ENCODE measurements around the gene SPPL2B.

SPPL2B gene

DNA sequence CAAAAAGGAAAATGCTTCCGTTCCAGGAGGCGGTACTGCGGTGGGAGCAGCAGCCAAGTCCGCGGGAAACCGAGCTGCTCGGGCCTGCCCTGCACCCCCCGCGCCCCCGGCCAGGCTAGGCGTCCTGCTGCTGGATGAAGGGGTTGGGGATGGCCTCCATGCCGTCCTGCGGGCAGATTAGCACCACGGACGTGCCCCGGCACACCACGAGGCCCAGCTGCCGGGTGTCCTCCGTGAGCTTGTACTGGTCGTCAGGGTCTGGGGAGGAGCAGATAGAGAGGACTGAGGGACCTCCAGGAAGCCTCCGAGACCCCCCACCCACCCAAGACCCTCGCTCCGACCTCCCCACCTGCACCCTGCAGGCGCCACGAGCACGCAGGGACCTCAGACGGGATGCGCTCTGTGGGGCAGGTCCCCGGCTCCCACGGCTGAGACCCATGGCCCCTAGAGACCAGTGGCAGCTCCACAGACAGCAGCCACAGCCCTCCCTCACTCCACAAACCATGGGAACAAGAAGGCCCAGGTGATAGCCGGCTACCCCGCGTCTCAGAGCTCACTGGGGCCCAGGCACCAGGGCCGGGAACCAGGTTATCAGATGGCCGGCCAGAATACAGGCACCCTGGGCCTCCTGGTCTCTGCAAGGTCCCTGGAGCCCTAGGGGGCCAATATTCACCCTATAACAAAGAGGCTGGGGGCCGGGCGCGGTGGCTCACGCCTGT is 6.8 kb upstream of the SPPL2B start:
- DNase-seq (ENCODE audit: low spot score) = no peak

DNA sequence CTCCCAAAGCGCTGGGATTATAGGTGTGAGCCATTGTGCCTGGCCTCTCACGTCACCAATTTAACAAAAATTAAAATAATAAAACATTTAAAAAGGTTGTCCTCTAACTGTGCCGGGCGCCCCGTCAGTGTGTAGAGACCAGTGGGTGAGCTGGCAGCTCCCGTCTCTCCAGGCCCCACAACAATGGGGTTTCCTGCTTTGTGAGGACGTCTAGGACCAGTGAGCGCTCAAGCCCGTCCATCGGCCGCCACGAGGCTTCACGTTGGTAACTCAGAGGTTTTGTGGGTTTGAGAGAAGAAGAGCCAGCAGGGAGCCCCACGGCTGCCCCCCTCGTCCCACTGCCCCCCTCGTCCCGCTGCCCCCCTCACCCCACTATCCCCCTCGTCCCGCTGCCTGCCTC is 4.8 kb upstream of the SPPL2B start:
- no peak for DNase-seq (ENCODE audit: low spot score)

DNA sequence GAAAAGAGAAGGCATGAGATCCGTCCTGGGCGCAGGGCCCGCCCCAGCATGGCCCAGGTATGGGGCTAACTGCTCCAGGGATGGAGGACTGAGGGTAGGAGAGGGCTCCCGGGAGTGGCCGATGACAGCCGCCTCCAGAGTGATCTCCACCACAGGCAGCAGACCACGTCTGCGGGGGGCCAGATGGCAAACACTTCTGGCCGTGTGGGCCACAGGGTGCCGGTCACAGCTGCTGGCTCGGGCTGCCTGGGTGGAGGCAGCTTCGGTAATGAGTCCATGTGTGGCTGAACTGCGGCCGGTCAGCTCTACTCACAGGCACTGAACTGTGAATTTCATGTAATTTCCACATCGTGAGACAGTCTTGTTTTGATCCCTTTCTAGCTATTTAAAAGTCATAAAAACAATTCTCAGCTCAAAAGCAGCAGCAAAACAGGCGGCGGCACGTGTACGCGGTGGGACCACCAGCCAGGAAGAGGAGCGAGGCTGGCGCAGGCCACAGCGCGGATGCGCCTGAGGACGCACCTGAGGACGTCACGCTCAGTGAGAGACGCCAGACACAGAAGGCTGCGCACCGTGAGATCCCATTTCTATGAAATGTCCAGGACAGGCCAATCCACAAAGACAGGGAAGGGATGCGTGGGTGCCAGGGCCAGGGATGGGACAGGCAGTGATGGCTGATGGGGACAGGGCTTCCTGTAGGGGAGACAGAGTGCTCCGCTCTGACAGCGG is 4.1 kb upstream of the SPPL2B start:
- DNase-seq (ENCODE audit: low spot score) = no peak

DNA sequence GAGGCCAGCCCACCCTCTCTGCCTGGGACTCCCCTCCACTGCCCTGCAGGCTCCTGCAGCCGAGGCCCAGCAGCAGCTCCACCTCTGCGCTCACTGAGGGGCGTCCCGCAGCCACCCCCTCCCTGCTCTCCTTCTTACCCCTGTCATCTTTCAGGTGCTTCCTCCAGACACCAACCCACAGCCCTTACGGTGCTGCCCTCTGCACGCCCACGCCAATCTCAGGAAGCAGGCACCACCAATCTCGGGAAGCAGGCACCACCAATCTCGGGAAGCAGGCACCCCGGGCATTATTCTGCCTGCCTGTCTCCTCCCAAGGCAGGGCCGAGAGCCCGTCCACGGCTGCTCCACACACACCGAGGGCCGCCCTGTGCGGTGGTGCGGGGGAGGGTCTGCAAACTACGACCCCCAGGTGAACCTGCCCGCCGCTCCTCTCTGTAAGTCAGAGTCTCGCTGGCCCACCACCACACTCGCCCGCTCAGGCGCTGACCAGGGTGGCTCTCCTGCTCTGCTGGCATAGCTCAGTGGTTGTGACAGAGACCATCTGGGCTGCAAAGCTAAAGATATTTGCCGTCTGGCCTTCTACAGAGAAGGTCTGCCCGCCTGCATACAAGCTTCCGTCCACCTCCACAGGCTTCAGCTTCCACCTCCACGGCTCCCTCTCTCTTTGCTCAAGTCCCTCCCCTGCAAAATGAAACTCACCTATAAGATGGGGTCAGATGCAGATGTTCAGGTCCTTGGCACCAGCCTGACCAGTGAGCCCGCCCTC is 3.0 kb upstream of the SPPL2B start:
- no peak for DNase-seq (ENCODE audit: low spot score)

DNA sequence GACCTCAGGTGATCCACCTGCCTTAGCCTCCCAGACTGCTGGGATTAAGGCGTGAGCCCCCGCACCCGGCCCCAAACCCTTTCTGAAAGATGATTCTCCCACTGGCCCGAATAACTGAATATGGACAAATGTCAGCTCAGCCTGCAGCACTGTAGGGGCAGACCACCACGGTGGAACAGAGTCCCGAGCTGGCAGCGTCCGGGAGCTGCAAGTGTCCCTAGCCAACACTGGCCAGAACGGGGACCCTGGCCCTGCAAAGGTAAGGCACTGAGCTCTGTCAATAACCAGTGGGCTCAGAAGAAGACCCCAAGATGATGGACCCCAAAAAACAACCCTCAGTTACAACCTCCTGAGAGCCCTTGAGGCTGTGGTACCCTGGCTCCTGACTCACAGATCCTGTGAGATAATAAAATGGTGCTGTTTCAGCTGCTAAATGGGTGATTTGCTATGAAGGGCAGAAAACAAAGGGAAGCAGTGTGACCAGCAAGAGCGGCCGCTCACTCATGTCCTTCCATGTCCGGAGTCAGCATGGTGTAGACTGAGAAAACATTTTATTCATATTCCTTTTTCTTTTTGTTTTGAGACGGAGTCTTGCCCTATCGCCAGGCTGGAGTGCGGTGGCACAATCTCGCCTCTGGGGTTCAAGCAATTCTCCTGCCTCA is 1.7 kb upstream of the SPPL2B start:
- no peak for DNase-seq (ENCODE audit: low spot score)

DNA sequence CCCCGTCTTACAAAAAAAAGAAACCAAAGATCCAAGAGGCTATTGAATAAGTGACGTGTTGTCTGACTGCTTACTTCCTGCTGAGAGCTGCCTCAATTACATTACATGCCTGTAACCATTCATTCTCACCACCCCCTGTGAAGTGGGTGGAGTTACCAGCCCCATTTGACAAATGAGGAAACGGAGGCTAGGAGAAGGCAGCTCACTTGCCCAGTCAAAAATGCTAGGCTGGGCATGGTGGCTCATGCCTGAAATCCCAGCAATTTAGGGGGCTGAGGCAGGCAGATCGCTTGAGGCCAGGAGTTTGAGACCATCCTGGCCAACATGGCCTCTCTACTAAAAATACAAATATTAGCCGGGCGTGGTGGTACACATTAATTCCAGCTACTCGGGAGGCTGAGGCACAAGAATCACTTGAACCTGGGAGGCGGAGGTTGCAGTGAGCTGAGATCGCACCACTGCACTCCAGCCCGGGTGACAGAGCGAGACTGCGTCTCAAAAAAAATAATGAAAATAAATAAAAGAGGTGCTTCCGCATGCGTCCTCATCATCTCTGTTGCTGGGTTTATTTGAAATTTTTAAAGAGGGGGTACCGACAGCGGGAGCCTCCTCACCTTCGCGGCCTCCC is 597 bp upstream of the SPPL2B start:
- DNase-seq (ENCODE audit: low spot score) = peak; percentile 93

DNA sequence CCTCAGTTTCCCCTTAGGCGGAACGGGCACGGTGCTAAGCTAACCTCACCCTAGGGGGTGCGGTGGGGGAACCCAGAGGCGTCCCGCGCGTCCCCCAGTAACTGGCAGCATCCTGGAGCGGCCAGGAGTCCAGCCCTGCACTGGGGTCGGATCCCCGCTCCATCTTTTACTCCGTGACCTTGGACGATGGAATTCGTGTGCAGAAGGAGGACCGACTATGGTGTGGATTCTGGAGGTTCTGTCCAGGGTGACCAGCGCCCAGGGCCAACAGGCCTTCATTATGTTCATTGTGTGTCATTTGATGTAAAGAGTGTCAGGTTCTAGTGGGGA is 630 bp downstream of the SPPL2B start:
- DNase-seq (ENCODE audit: low spot score) = no peak

DNA sequence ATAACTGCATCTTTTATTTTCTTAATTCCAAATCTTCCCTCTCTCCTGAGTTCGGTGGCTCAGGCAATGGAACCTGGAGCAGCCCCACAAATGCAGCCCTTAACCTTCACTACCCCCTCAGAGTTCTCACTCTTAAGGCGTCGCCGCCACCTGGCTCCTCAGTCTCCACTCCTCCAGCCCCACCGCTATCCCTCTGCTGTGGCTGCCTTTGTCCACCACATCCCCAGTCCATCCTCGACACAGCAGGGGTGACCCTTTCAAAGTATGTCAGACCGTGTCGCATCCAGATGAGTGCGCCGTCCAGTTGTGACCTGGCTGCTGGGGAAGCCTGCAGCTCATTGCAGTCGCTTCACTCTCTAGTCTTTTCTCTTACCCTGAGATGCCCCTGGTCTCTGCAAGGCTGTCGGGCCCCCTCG is 1.0 kb downstream of the SPPL2B start:
- no peak for DNase-seq (ENCODE audit: low spot score)

DNA sequence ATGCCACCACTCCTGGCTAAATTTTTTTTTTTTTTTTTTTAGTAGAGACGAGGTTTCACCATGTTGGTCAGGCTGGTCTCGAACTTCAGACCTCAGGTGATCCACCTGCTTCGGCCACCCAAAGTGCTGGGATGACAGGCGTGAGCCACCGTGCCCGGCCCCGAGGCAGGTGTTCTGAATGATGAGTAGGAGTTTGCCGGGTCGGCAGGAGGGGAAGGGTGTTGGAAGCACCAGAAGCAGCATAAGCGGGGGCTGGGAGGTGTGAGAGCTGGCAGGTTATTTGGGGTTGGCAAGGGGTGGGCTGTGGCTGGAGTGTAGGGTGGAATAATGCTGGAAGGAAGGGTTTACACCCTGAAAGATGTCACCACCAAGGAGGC is 1.8 kb downstream of the SPPL2B start:
- DNase-seq (ENCODE audit: low spot score) = no peak

DNA sequence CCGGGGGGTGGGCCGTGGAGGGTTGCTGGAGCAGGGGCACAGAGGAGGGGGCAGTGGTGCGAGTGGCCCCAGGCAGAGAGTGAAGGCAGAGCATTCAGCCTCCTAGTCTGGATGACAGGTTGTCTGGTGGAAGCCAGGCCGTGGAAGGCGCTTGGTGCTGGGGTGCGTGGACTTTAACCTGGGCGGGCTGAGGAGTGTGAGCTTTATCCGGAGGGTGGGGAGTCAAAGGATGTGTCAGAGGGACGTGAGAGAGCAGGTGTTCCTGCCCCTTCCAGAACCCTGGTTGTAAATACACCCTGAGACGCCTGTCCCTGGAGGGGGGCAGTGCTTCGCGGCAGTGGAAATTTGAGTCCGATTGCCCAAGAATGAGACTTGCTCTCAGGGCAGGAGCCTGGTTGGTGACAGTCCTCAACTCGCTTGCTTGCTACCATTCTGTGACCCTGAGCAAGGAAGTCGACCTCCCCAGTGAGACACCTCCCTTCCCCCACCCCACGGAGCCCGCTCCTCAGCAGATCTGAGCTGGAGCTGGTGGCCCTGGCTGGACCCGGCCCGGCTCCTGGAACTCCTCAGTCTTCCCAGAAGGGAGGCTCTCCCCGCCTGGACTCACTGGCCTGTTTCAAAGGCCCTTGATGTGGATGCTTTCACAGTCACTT is 2.3 kb downstream of the SPPL2B start:
- DNase-seq (ENCODE audit: low spot score) = peak; percentile 20

DNA sequence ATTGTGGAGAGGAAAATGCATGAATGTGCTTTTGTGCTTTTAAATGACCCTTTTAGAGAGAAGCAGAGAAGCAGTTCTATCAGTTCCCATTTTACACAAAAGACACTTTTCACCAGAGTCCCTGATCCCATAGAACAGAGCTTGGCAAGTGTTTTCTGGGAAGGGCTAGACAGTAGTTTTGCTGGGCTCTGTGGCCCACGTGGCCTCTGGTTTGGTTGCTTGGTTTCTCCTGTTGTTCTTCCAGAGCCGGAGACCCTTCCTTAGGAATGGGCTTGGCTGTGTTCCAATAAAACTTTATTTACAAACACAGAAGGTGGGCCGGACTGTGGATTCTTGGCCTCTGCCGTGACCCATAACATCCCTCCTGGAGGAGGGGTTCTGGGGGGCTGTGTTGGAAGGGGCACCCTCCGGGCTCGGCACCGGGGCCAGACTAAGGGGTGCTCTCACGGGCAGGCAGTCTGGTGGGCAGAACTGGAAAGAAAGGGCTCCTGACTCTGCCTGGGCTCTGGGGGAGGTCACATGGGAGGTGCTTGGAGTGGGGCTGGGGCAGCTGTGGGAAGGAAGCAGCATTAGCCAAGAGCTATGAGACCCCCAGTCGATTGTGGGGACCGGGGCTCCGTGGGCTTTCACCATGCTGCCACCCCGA is 3.2 kb downstream of the SPPL2B start:
- DNase-seq (ENCODE audit: low spot score) = no peak

DNA sequence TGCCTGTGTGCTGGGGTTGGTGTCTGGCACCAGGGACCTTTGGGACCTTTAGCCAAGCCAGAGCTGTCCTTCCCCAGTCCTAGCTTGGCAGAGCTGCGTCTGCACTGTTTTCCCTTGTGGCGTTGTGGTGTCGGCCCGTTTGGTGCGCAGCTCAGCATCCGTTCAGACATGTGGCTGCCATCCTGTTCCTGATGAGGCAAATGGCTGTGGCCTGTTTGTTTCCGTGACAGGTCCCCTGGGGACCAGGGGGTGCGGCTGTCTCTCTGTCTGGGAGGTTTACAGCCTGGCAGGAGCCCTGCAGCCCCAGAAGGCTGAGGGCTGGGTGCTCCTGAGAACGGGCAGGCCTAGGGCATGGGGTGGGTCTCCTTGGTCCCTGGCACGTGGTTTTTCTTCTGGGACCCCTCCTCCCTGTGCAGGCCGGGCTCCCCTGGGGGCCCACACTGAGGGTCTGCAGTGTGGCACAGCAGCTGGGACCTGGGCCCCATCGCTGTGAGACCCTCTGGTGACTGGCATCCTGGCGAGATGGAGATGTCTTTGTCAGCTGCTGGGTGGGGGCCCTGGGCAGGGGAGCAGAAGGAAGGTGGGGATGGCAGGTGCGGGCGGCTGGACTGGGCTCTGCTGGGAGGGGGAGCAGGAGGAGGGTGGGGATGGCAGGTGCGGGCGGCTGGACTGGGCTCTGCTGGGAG is 4.0 kb downstream of the SPPL2B start:
- DNase-seq (ENCODE audit: low spot score) = no peak

DNA sequence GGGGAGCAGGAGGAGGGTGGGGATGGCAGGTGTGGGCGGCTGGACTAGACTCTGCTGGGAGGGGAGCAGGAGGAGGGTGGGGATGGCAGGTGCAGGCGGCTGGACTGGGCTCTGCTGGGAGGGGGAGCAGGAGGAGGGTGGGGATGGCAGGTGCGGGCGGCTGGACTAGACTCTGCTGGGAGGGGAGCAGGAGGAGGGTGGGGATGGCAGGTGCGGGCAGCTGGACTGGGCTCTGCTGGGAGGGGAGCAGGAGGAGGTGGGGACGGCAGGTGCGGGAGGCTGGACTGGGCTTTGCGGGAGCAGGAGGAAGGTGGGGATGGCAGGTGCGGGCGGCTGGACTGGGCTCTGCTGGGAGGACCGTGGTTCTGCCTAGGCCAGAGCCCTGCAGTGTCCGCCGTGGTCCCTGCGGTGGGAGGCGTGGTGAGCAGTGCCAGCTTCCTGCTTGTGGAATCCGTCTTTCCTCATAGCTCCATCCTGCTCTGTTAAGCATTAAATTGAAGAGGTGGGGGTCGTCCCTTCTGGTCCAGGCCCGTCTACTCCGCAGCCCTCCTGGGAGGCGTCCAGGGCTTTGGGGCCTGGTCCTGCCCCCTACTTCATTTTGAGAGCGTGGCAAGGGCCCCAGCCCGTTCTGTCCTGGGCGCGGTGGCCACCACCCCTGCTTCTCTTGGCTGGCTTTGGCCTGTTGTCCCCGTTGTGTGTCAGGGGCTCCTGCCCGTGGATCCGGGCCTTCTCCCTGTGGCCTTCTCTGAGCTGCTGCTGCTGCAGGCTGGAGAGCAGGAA is 4.7 kb downstream of the SPPL2B start:
- DNase-seq (ENCODE audit: low spot score) = peak; percentile 13

DNA sequence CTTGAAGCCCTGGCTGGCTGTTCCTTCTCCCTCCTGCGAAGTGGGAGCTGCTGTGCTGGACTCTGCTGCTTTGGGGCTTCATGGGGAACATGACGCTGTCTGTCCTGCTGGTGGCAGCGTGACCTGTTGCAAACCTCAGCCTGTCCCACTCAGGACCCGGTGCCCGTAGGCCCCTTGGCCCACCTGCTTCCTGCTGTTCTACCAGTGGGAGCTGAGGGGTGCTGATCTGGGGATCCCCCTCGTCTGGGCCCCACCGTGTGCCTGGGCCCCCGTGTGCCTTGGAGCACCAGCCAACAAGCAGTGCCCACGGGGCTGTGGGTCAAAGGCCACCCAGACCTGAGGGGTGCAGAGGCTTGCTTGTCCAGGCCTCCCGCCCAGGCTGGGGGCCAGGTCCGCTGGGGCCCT is 5.3 kb downstream of the SPPL2B start:
- no peak for DNase-seq (ENCODE audit: low spot score)

DNA sequence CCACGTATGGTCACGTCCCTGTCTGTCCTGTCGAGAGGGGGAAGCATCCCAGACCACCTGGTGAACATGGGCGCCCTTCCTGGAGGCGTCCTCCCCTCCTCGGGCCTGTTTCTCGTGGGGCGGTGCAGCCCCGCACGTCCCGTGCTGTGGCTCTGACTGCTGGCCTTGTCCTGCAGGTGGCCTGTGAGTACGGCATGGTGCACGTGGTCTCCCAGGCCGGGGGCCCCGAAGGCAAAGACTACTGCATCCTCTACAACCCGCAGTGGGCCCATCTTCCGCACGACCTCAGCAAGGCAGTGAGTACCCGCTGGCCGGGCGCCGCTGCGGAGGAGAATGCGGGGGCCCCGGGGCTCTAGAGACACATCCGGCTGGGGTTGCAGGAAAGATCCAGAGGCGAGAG is 5.9 kb downstream of the SPPL2B start:
- no peak for DNase-seq (ENCODE audit: low spot score)

DNA sequence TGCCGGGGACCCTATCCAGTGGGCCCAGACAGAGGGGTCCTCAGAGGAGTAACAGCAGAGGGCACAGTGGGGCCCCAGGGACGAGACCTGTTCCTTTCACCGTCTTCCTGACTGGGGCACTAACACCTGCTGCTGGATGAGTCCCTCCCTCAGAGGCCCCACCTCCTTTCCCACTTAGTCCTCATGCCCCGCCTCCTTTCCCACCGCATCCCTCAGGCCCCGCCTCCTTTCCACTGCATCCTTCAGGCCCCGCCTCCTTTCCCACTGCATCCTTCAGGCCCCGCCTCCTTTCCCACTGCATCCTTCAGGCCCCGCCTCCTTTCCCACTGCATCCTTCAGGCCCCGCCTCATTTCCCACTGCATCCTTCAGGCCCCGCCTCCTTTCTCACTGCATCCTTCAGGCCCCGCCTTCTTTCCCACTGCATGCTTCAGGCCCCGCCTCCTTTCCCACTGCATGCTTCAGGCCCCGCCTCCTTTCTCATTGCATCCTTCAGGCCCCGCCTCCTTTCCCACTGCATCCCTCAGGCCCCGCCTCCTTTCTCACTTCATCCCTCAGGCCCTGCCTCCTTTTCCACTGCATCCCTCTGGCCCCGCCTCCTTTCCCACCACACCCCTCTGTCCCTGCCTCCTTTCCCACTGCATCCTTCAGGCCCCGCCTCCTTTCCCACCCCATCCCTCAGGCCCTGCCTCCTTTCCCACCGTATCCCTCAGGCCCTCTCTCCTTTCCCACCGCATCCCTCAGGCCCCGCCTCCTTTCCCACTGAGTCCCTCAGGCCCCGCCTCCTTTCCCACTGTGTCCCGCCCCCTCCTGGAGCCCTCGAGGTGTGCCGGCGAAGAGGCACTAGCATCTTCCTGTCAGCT is 6.7 kb downstream of the SPPL2B start:
- no peak for DNase-seq (ENCODE audit: low spot score)

DNA sequence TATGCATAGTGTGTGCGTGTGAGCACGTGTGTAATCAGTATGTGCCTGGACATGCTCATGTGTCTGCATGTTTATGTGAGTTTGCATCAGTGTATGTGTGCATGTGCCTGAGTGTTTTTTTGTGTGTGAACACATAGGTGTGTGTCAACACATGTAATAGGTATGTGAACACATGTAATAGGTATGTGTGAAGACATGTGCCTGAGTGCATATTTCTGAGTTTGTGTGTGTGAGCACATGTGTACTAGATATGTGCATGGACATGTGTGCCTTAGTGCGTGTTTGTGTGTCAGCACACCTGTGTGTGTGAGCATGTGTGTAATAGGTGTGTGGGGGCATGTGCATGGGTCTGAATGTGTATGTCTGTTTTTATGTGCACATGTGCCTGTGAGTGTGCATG is 7.4 kb downstream of the SPPL2B start:
- no peak for DNase-seq (ENCODE audit: low spot score)

DNA sequence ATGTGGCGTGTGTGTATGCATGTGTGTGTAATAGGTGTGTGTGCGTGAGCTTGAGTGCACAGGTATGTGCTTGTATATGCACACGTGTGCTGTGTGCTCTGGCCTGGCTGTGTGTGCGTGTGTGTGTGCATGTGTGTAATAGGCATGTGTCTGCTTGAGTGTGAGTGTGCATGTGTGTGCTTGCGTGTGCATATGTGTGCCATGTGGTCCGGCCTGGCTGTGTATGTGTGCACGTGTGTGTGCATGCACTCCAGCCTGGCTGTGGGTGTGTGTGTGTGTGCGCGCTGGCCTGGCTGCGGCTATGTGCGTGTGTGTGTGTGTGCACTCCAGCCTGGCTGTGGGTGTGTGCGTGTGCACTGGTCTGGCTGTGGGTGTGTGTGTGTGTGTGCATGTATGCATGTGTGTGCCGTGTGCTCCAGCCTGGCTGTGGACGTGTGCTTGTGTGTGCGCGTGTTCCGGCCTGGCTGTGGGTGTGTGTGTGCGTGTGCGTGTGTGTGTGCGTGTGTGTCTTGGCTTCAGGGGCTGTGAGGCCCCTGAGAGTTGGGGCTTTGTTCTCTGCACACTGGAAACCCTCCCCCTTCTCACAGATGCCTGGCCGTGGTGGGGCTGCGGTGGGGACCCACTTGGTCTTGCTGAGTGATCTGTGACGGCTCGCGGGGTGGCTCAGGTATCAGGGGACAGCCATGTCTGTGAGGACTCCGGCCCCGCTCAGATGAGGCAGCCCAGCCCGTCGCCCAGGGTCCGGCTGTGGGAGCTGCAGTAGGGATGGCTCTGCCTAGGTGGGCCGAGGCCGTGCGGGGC is 8.2 kb downstream of the SPPL2B start:
- no peak for DNase-seq (ENCODE audit: low spot score)
